Astrocyte (in vitro differentiated cells and primary cell): ENCODE measurements around the gene KCNH2.

Source experiments
- EZH2 ChIP-seq: IDR thresholded peaks from 2 replicates; pipeline ENCODE4 v1.6.1; 2012; ENCODE audit warnings: mild to moderate bottlenecking, low read length, inconsistent platforms; ENCODE audit not compliant: insufficient read depth
- TF ChIP-seq, protein P1 (sequence below): IDR thresholded peaks from 2 replicates; pipeline ENCODE4 v1.5.1; 2011; ENCODE audit warnings: low read depth, mild to moderate bottlenecking, inconsistent platforms, low read length, moderate library complexity; ENCODE audit not compliant: insufficient read depth

DNA sequence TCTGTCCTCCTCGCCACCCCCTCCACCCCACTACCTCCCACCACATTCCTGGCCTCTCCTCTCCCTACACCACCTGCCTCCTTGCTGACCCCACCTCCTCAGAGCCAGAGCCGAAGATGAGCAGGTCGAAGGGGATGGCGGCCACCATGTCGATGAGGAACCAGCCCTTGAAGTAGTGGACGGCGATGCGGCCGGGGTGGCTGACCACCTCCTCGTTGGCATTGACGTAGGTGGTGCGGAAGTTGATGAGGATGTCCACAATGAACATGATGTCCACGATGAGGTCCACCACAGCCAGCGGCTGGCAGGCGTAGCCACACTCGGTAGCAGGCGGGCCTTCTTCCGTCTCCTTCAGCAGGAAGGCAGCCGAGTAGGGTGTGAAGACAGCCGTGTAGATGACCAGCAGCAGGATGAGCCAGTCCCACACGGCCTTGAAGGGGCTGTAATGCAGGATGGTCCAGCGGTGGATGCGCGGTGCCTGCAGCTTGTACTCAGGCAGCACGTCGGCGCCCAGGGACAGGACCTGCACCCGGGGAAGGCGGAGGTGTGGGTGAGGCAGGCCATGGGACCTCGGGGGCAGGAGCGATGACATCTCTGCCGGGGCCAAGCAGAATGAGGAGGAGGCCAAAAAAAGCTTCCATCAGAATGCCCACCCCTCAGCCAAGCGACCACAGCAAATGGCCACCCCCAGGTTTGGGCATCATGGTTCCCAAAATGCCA is 25.6 kb downstream of the KCNH2 start:
- TF ChIP-seq, protein P1, sequence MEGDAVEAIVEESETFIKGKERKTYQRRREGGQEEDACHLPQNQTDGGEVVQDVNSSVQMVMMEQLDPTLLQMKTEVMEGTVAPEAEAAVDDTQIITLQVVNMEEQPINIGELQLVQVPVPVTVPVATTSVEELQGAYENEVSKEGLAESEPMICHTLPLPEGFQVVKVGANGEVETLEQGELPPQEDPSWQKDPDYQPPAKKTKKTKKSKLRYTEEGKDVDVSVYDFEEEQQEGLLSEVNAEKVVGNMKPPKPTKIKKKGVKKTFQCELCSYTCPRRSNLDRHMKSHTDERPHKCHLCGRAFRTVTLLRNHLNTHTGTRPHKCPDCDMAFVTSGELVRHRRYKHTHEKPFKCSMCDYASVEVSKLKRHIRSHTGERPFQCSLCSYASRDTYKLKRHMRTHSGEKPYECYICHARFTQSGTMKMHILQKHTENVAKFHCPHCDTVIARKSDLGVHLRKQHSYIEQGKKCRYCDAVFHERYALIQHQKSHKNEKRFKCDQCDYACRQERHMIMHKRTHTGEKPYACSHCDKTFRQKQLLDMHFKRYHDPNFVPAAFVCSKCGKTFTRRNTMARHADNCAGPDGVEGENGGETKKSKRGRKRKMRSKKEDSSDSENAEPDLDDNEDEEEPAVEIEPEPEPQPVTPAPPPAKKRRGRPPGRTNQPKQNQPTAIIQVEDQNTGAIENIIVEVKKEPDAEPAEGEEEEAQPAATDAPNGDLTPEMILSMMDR: no peak
- no peak for TF ChIP-seq EZH2
